GM21367 (cell line): ENCODE measurements around the gene FANCB.

Experiments
- ATAC-seq: cut with Tn5 transposase; IDR thresholded peaks from one replicate; pipeline ENCODE4 v1.9.1; 2021; ENCODE audit not compliant: unreplicated experiment

The FANCB gene

DNA sequence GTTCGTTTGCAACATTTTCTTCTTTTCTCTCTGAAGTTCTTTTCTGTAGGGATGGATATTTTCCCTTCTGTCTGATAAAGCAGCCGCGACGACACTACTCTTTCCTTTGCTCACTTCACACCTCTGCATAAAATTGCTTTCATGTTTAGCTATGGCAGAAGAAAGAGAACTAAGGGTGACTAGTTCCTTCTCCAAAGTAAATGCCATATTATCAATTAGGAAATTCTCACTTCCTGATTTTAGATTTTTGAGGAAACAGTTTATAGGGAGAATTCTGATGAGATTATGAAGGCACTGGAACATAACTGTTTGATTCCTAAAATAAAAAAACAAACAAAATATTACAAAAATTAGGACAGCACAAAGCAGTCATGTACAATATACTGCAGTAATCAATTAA, 29.2 kb downstream of the FANCB start:
- no peak for ATAC-seq

DNA sequence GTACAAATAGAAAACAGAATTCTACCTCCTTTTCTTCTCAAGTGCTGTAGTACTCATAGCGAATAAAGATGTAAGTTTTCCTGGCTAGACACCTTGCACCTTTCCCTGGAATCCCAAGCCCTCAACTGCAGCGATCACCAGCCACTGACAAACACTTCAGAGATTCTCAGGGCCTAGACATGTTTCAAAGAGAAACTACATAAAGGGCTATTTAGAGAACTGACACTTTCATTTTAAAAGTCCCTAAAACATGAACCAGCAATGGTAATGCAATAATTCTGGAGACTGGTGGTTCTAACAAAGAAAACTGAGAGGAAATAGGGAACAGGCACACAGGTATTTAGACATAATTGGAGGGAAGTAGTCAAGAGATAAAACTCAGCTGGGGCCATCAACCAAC, 35.7 kb downstream of the FANCB start:
- no peak for ATAC-seq

DNA sequence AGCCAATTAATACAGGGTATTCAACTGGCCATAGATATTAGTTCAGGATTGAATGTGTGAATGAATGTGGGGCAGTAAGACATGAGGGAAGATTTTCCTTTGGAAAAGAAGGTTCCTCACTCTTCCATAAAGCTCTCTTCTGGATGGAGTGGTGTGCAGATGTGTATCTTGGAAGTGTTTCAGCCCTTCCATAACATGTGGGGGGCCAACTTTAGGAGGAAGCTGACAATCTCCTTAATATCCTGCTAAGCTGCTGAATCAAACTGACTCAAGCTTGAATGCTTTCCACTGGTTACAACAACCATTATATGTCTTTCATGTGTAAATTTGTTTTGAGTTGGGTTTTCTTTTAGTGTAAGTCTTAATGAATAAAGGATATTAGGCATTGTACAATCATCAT, 40.3 kb downstream of the FANCB start:
- ATAC-seq: no peak

- ATAC-seq: no peak
These were observed 40.7 kb downstream of the FANCB start for GRCh38 chrX:14832151-14832550.

- ATAC-seq: no peak
These were observed 43.2 kb downstream of the FANCB start for GRCh38 chrX:14829643-14830042.

- no peak for ATAC-seq
These were observed 46.5 kb downstream of the FANCB start for GRCh38 chrX:14826319-14826718.

- ATAC-seq: no peak
These were observed 47.0 kb downstream of the FANCB start for GRCh38 chrX:14825851-14826250.

DNA sequence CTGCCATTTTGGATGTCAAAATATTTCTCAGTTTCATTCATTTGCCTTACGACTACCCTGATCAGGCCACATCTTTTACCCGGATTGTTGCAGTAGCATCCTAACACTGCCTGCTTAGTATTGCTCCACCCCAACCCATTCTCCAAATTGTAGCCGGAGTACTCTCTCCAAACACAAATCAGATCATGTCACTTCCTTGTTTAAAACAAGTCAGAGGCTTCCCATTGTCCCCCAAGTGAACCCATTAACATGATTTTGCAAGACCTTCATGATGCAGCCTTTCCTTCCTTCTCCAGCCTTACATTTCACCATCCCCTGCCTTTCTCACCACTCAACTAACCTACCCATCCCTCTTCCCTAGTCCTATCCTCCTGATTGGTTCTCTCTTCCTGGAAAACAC, 53.1 kb downstream of the FANCB start:
- no peak for ATAC-seq

DNA sequence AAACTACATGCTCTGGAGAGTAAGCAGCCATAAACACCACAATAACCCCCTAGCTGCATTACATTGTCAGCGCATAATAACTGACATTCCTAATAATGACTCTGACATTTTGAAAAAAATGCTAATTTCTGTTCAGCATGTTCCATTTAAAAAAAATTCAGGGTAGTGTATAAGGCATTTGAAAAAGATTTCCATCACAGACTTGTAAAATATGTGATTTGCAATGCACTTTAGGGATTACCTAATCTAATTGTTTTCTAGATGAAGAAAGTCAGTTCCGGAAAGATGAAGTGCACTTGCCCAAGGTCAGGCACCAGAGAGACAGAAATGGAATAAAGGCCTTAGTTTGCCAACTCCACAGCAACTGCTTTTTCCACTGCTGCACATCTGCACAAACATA, 55.3 kb downstream of the FANCB start:
- no peak for ATAC-seq

GRCh38 chrX:14802943-14803710, 69.7 kb downstream of the FANCB start:
- ATAC-seq: no peak

DNA sequence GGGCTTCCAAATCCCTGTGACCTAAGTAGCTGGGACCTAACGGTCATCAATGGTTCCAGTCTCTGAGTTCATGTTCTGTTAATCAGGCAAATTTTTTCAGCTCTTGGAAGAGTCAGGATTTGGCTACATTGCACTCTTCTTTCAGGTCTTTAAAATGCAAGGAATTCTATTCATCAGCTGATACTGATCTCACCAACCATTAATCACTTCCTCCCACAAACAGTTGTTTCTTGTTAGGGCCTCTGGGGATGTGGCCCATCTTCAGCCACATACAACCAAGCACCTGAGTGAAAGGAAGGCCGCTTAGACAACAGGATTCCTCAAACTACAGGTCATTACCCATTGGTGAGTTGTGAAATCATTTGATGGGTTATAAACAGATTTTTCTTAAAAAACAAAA, 71.7 kb downstream of the FANCB start:
- ATAC-seq: no peak

DNA sequence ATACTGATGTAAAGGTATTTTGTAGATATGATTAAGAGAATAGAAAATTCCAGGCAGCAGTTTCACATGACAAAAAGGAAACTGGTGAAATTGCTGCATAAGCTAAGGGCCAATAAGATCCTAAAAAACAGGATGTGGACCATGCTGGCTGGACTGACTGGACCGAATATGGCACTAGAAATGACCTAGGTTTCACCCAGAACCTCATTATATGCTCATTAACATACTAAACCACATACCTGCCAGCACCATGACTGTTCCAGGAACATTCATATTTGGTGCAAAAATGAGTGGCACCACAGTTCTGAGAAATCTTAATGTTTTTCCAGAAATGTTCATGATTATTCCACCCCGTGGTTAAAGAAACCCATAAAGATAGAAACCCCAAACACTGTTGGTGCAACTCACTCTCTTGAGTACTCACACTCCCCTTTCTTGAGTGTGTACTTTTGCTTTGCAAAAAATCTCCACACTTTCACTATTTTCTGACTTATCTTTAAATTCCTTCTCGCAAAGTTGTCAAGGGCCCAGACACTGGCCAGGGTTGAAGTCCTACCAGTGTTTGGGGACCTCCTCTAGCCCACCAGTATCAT, 74.0 kb downstream of the FANCB start:
- ATAC-seq: no peak
